GM23338 (cell line): ENCODE measurements around the gene YBEY. TPM values are rescaled to one million over a fixed set of nuclear protein-coding genes. Genes with fewer than 3 reads are reported as not detected.
A peak's percentile ranks its signal among the peaks of the same experiment; 100 is the strongest.

Experiments
- ATAC-seq: fragments of 200-7000 bp; cut with Tn5 transposase; 3 replicates; pipeline ENCODE4 v1.9.1; 2020
- DNase-seq: peaks from one replicate; pipeline ENCODE4 v3.0.0-alpha.2; 2015; ENCODE audit warnings: low spot score
- H2AFZ ChIP-seq: fragments of 200-600 bp; sonication (generic); 2 replicates; pipeline ENCODE4 v1.8.0; 2016; ENCODE audit warnings: antibody characterized with exemption, mild to moderate bottlenecking, moderate library complexity
- H3F3A ChIP-seq: fragments of 200-600 bp; sonication (generic); replicated peaks from 2 replicates; pipeline ENCODE4 v1.8.0; 2017; ENCODE audit warnings: antibody characterized with exemption, mixed run types, low read depth
- H3K27ac ChIP-seq: fragments of 200-600 bp; sonication (generic); 2 replicates; pipeline ENCODE4 v1.6.1; 2016; ENCODE audit warnings: low read depth
- H3K27me3 ChIP-seq: fragments of 200-600 bp; sonication (generic); 2 replicates; pipeline ENCODE4 v1.8.0; 2016; ENCODE audit warnings: mild to moderate bottlenecking, mixed run types, moderate library complexity; ENCODE audit not compliant: insufficient read depth
- H3K36me3 ChIP-seq: fragments of 200-600 bp; sonication (generic); 2 replicates; pipeline ENCODE4 v1.8.0; 2016; ENCODE audit warnings: mild to moderate bottlenecking; ENCODE audit not compliant: insufficient read depth
- H3K4me1 ChIP-seq: fragments of 200-600 bp; sonication (generic); 2 replicates; pipeline ENCODE4 v1.8.0; 2016; ENCODE audit warnings: mild to moderate bottlenecking, moderate library complexity; ENCODE audit not compliant: insufficient read depth
- H3K4me2 ChIP-seq: fragments of 200-600 bp; sonication (generic); 2 replicates; pipeline ENCODE4 v1.7.1; 2017; ENCODE audit warnings: mixed run types
- H3K4me3 ChIP-seq: fragments of 200-600 bp; sonication (generic); 2 replicates; pipeline ENCODE4 v1.6.1; 2016; ENCODE audit warnings: mixed run types
- H3K79me2 ChIP-seq: fragments of 200-600 bp; sonication (generic); replicated peaks from 2 replicates; pipeline ENCODE4 v1.8.0; 2017; ENCODE audit warnings: mild to moderate bottlenecking; ENCODE audit not compliant: insufficient read depth
- H3K9me2 ChIP-seq: fragments of 200-600 bp; sonication (generic); 2 replicates; pipeline ENCODE4 v1.8.0; 2017; ENCODE audit not compliant: insufficient read depth
- H4K20me1 ChIP-seq: fragments of 200-600 bp; sonication (generic); replicated peaks from 2 replicates; pipeline ENCODE4 v1.8.0; 2017; ENCODE audit warnings: mild to moderate bottlenecking; ENCODE audit not compliant: insufficient read depth
- H3K27ac Mint-ChIP-seq: 2 replicates; pipeline ENCODE4 v1.8.0; 2020; ENCODE audit warnings: inconsistent platforms, mild to moderate bottlenecking, moderate library complexity, mixed read lengths
- H3K27me3 Mint-ChIP-seq: 3 replicates; pipeline ENCODE4 v1.8.0; 2022; ENCODE audit warnings: low read depth, mild to moderate bottlenecking, moderate library complexity, mixed read lengths, inconsistent platforms; ENCODE audit not compliant: insufficient read depth, poor library complexity
- H3K36me3 Mint-ChIP-seq: 3 replicates; pipeline ENCODE4 v1.8.0; 2021; ENCODE audit warnings: low read depth, mild to moderate bottlenecking, inconsistent platforms, moderate library complexity, mixed read lengths
- H3K4me1 Mint-ChIP-seq: 3 replicates; pipeline ENCODE4 v1.8.0; 2020; ENCODE audit warnings: mild to moderate bottlenecking, inconsistent platforms, mixed read lengths
- H3K4me3 Mint-ChIP-seq: 3 replicates; pipeline ENCODE4 v1.8.0; 2021; ENCODE audit warnings: moderate library complexity, mild to moderate bottlenecking, inconsistent platforms, mixed read lengths
- H3K9me3 Mint-ChIP-seq: 3 replicates; pipeline ENCODE4 v1.8.0; 2020; ENCODE audit warnings: moderate library complexity, mild to moderate bottlenecking, inconsistent platforms, mixed read lengths
- CREB1 ChIP-seq: fragments of 250-450 bp; sonication (Bioruptor Pico); IDR thresholded peaks from 2 replicates; pipeline ENCODE4 v1.5.0; 2020; ENCODE audit warnings: low read depth, mild to moderate bottlenecking, moderate library complexity
- CTCF ChIP-seq, 2 experiments: fragments of 200-600 bp in 1 of 2; sonication (generic) in 1 of 2; conservative IDR thresholded peaks; 2 replicates each; pipeline versions ENCODE4 v1.5.1 to v1.6.1; 2016 to 2017; ENCODE audit warnings: antibody characterized with exemption in 2 of 2, low read depth in 2 of 2, mild to moderate bottlenecking in 2 of 2, moderate library complexity in 1 of 2
- ETS1 ChIP-seq: IDR thresholded peaks from 2 replicates; pipeline ENCODE4 v1.6.1; 2016; ENCODE audit warnings: antibody characterized with exemption
- EZH2 ChIP-seq: fragments of 200-600 bp; sonication (generic); IDR thresholded peaks from one replicate; pipeline ENCODE4 v1.8.0; 2017; ENCODE audit warnings: antibody characterized with exemption, mild to moderate bottlenecking, low read depth; ENCODE audit not compliant: unreplicated experiment
- EZH2phosphoT487 ChIP-seq: fragments of 200-600 bp; sonication (generic); IDR thresholded peaks from one replicate; pipeline ENCODE4 v1.8.1; 2018; ENCODE audit warnings: antibody characterized with exemption; ENCODE audit not compliant: unreplicated experiment
- JUNB ChIP-seq: IDR thresholded peaks from one replicate; pipeline ENCODE4 v1.6.1; 2016; ENCODE audit warnings: antibody characterized with exemption; ENCODE audit not compliant: unreplicated experiment
- NANOG ChIP-seq: IDR thresholded peaks from 2 replicates; pipeline ENCODE4 v1.6.1; 2016; ENCODE audit warnings: antibody characterized with exemption, borderline replicate concordance
- POLR2AphosphoS5 ChIP-seq: IDR thresholded peaks from 2 replicates; pipeline ENCODE4 v1.6.1; 2016; ENCODE audit warnings: antibody characterized with exemption, low read depth
- REST ChIP-seq: IDR thresholded peaks from one replicate; pipeline ENCODE4 v1.6.1; 2018; ENCODE audit warnings: antibody characterized with exemption; ENCODE audit not compliant: unreplicated experiment
- STAT1 ChIP-seq: IDR thresholded peaks from one replicate; pipeline ENCODE4 v1.6.1; 2016; ENCODE audit warnings: antibody characterized with exemption; ENCODE audit not compliant: unreplicated experiment
- ZNF114 ChIP-seq: fragments of 250-450 bp; sonication (Bioruptor Pico); IDR thresholded peaks from 2 replicates; pipeline ENCODE4 v1.5.0; 2020; ENCODE audit warnings: mild to moderate bottlenecking, moderate library complexity
- ZNF331 ChIP-seq: fragments of 250-450 bp; sonication (Bioruptor Pico); IDR thresholded peaks from 2 replicates; pipeline ENCODE4 v1.5.0; 2020; ENCODE audit warnings: low read depth, mild to moderate bottlenecking, moderate library complexity
- ZNF462 ChIP-seq: fragments of 250-450 bp; sonication (Bioruptor Pico); IDR thresholded peaks from 2 replicates; pipeline ENCODE4 v1.5.0; 2020; ENCODE audit warnings: mild to moderate bottlenecking, moderate library complexity
- polyA plus RNA-seq: library from polyadenylated mRNA; unstranded; fragments of >200 nt; fragmentation: Nextera tagmentation; extraction: Ambion mirVana; gene quantifications from 2 replicates; pipeline ENCODE4 v1.2.1, GENCODE V29; 2016
- total RNA-seq: library from RNA; depleted of rRNA; stranded (reverse); fragments of >200 nt; shearing (Covaris generic); gene quantifications from 2 replicates; pipeline ENCODE4 v1.2.3, GENCODE V29; 2014

YBEY gene
- total and polyA plus RNA-seq, 2 experiments from 2014 or later: 28.1 to 31.8 TPM

- Histone ChIP-seq H3K27ac (peak overlapping the region; percentile 96; the same call in 1 of the 2 replicates), H4K20me1 (peaks cover 6% of the 10 kb centered on the region; the same call in 1 of the 2 replicates), H2AFZ (no peak overlapping the region), H3K4me2 (no peak overlapping the region), H3K79me2 (peaks cover 29% of the 10 kb centered on the region), H3K27me3 (no peaks in the 10 kb centered on the region), H3F3A (peaks cover 26% of the 10 kb centered on the region), H3K4me1 (peaks cover 30% of the 10 kb centered on the region), H3K4me3 (no peak overlapping the region), H3K9me2 (no peaks in the 10 kb centered on the region), H3K36me3 (peaks cover 6% of the 10 kb centered on the region; the same call in 1 of the 2 replicates)
- Mint-ChIP-seq H3K36me3 (peaks cover 29% of the 10 kb centered on the region), H3K4me1 (peaks cover 30% of the 10 kb centered on the region), H3K27ac (no peak overlapping the region), H3K9me3 (no peaks in the 10 kb centered on the region), H3K27me3 (peaks cover 9% of the 10 kb centered on the region), H3K4me3 (no peak overlapping the region)
- no peak for ATAC-seq
- TF ChIP-seq REST (no peak), ZNF331 (CRISPR knock-in tag) (no peak), JUNB (no peak), EZH2phosphoT487 (no peak), ZNF114 (CRISPR knock-in tag) (no peak), ETS1 (no peak), NANOG (no peak), STAT1 (no peak), POLR2AphosphoS5 (no peak), CTCF (conservative IDR thresholded peaks at IDR 0.05; ENCODE audit: low read depth in 2 of 2) (no peak), ZNF462 (CRISPR knock-in tag) (no peak), EZH2 (no peak), CREB1 (CRISPR knock-in tag) (no peak)
- DNase-seq: no peak
These were observed 3.6 kb downstream of the YBEY start for GRCh38 chr21:46289655-46290179.
